Endothelial cell of umbilical vein (primary cell): Measurements from ENCODE around the gene INPP1. TPM values are rescaled to one million over a fixed set of nuclear protein-coding genes. Genes with fewer than 3 reads are reported as not detected.
A peak's percentile ranks its signal among the peaks of the same experiment; 100 is the strongest.

Source experiments
- BruUV-seq: library from RNA; stranded (reverse); fragments of 400-500 nt; replicated peaks from 2 replicates; lab custom pipeline; 2021; lab: Mats Ljungman, UMichigan
- CTCF ChIA-PET: fragments of 300-600, 350-600 bp; sonication (Branson Sonifier 250); formaldehyde crosslinking; loops from one replicate; lab custom pipeline; 2021; ENCODE audit warnings: antibody characterized with exemption, inconsistent platforms; lab: Charles Lee
- POLR2A ChIA-PET: fragments of 300-600, 350-600 bp; sonication (Branson Sonifier 250); formaldehyde crosslinking; loops from one replicate; lab custom pipeline; 2021; ENCODE audit warnings: antibody characterized with exemption, inconsistent platforms; lab: Charles Lee
- DNase-seq: peaks from one replicate; pipeline ENCODE4 v3.0.0-alpha.2; 2011; ENCODE audit warnings: low read depth, low spot score
- FAIRE-seq: peaks from 2 replicates; lab custom pipeline; 2011; peaks lifted over from hg19 to GRCh38; lab: Jason Lieb, UNC
- H2AFZ ChIP-seq: 2 replicates; pipeline ENCODE4 v1.6.0; 2012; ENCODE audit warnings: low read depth, low read length, control low read depth, inconsistent platforms
- H3K27ac ChIP-seq: 2 replicates; pipeline ENCODE4 v1.5.1; 2011; ENCODE audit warnings: low read depth, mild to moderate bottlenecking, control low read depth, low read length, moderate library complexity; ENCODE audit not compliant: insufficient read depth
- H3K27me3 ChIP-seq, 2 experiments: 2 replicates each; pipeline versions ENCODE4 v1.6.0 to v1.6.1; 2011; ENCODE audit warnings: low read length in 2 of 2, mixed read lengths in 1 of 2; ENCODE audit not compliant: control insufficient read depth in 2 of 2, insufficient read depth in 2 of 2
- H3K36me3 ChIP-seq, 2 experiments: 2 replicates in 1 of 2; 3 replicates in 1 of 2; pipeline ENCODE4 v1.5.1; 2011; ENCODE audit warnings: low read length in 2 of 2, mild to moderate bottlenecking in 1 of 2, moderate library complexity in 1 of 2; ENCODE audit not compliant: control insufficient read depth in 2 of 2, insufficient read depth in 2 of 2; ENCODE audit errors: extremely low read depth in 1 of 2
- H3K4me1 ChIP-seq: 3 replicates; pipeline ENCODE4 v1.5.1; 2011; ENCODE audit warnings: mild to moderate bottlenecking, low read length; ENCODE audit not compliant: control insufficient read depth, insufficient read depth; ENCODE audit errors: extremely low read depth
- H3K4me2 ChIP-seq: 2 replicates; pipeline ENCODE4 v1.6.1; 2011; ENCODE audit warnings: low read length, control low read depth, mixed read lengths; ENCODE audit not compliant: insufficient read depth
- H3K4me3 ChIP-seq, 3 experiments: fragments of 200-600 bp in 1 of 3; sonication (generic), shearing (Covaris generic) in 1 of 3; replicated peaks in 1 of 3; 2 replicates each; pipeline ENCODE4 v1.5.1; 2011 to 2016; ENCODE audit warnings: control low read depth in 3 of 3, low read length in 3 of 3, mild to moderate bottlenecking in 2 of 3, inconsistent platforms in 1 of 3, low read depth in 1 of 3, moderate library complexity in 1 of 3; ENCODE audit not compliant: insufficient read depth in 1 of 3
- H3K79me2 ChIP-seq: 2 replicates; pipeline ENCODE4 v1.6.0; 2012; ENCODE audit warnings: low read length, inconsistent platforms; ENCODE audit not compliant: control insufficient read depth, insufficient read depth
- H3K9ac ChIP-seq: replicated peaks from 2 replicates; pipeline ENCODE3; 2011; ENCODE audit warnings: low read length, control low read depth; ENCODE audit not compliant: insufficient read depth; ENCODE audit errors: extremely low read depth
- H3K9me1 ChIP-seq: replicated peaks from 3 replicates; pipeline ENCODE4 v1.6.0; 2011; ENCODE audit warnings: mild to moderate bottlenecking, low read length; ENCODE audit not compliant: control insufficient read depth, insufficient read depth; ENCODE audit errors: extremely low read depth
- H3K9me3 ChIP-seq: replicated peaks from 2 replicates; pipeline ENCODE4 v1.5.1; 2012; ENCODE audit warnings: low read length, inconsistent platforms; ENCODE audit not compliant: control insufficient read depth, insufficient read depth
- H4K20me1 ChIP-seq: replicated peaks from 2 replicates; pipeline ENCODE3; 2011; ENCODE audit warnings: mild to moderate bottlenecking, low read length; ENCODE audit not compliant: control insufficient read depth, insufficient read depth; ENCODE audit errors: extremely low read depth
- EZH2 ChIP-seq: IDR thresholded peaks from 2 replicates; pipeline ENCODE4 v1.6.1; 2012; ENCODE audit warnings: borderline replicate concordance, low read depth, mild to moderate bottlenecking, moderate library complexity, low read length, inconsistent platforms; ENCODE audit not compliant: severe bottlenecking
- POLR2A ChIP-seq: IDR thresholded peaks from 2 replicates; pipeline ENCODE4 v1.6.1; 2012; ENCODE audit warnings: low read depth, mild to moderate bottlenecking, control low read depth, low read length
- dilution Hi-C: fragments of 300-500 bp; cut with MboI; formaldehyde crosslinking; loops from one replicate; pipeline ENCODE4 v1.15.0; 2019; ENCODE audit warnings: low sequenced_read_pairs; ENCODE audit not compliant: extremely low pct_ligation_motif_present
- intact Hi-C: fragments of 100-400 bp; cut with micrococcal nuclease; formaldehyde crosslinking; loops from one replicate; pipeline ENCODE4 v1.10.0; 2022
- polyA plus RNA-seq, 4 experiments: library from polyadenylated mRNA; depleted of rRNA in 3 of 4; stranded (reverse) in 3 of 4; unstranded in 1 of 4; fragments of >200 nt; gene quantifications; 2 replicates each; pipeline versions ENCODE4 v1.2.1 to v1.2.3, GENCODE V29; 2011 to 2012; ENCODE audit warnings: missing spikeins in 1 of 4
- total RNA-seq: library from RNA; stranded (reverse); gene quantifications from 2 replicates; pipeline ENCODE4 v1.2.3, GENCODE V29; 2021

INPP1 gene
- total and polyA plus RNA-seq, 2 donors (not counting 3 experiments of a cell fraction or from before 2014, with no cell fraction given) = 10.6 to 36.8 TPM

DNA sequence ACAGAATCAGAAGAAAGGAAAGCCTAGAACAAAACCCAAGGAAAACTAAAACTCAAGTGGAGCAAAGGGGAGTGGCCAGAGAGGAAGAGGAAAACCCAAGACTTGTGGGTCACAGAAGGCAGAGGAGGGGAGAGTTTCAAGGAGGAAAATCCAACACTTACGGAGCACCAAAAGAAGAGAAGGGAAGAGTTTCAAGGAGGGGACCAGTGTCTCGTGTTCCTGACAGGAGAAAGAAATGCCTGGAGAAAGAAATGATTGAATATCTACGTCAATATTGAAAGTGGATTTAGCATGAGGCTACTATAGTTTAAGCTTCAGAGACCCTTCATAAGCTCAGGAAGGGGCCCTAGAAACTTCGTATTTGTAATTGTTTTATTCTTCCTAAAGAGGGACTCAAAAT is 63.4 kb downstream of the INPP1 start:
- Histone ChIP-seq H3K4me1 (peaks cover 6% of the 10 kb centered on the region), H3K4me3 (no peak overlapping the region), H2AFZ (no peak overlapping the region), H3K9me3 (no peaks in the 10 kb centered on the region), H4K20me1 (no peaks in the 10 kb centered on the region), H3K27ac (no peak overlapping the region), H3K36me3 (no peaks in the 10 kb centered on the region), H3K79me2 (no peaks in the 10 kb centered on the region), H3K27me3 (peaks cover 17 to 25% of the 10 kb centered on the region in 2 experiments), H3K9ac (no peak overlapping the region), H3K4me2 (no peak overlapping the region), H3K9me1 (no peaks in the 10 kb centered on the region)
- ChIA-PET POLR2A (no interaction called here), CTCF (interaction anchor here (1.0 kb wide), 1 partner anchor 15 kb away, joined by 3 read pairs; no protein-coding TSS in a partner anchor)
- BruUV-seq = no TSS peak
- intact Hi-C loops (no loop called here), dilution Hi-C loops (no loop called here)
- DNase-seq = no peak
- TF ChIP-seq EZH2 = no peak
- no peak for FAIRE-seq

DNA sequence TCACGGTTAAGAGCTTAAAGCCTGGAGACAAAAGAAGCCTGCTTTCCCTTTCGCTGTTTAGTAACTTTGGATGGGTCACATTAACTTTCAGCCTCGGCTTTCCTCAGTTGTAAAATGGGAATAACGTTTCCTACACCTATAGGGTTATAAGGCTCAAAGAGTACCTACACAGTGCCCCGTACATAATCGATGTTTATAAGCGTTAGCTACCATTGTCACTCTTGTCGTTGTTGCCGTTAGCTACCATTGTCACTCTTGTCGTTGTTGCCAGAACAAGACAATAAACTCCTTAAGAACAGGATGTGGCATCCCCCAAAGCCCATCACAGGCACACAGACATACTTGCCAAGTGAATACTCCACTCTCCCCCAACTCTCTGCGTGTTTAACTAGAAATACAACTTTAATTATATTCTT is 63.9 kb downstream of the INPP1 start:
- CTCF ChIA-PET = interaction anchor here (1.0 kb wide), 1 partner anchor 16 kb away, joined by 3 read pairs; no protein-coding TSS in a partner anchor
- intact Hi-C loops = no loop called here
- dilution Hi-C loops = no loop called here
- H3K36me3 ChIP-seq = no peaks in the 10 kb centered on the region
- TF ChIP-seq EZH2 (peak; percentile 16), POLR2A (no peak)
- no peak overlapping the region for H3K4me2 ChIP-seq
- FAIRE-seq (no peak), DNase-seq (no peak)
- no peak overlapping the region for H3K4me3 ChIP-seq
- peaks cover 17 to 25% of the 10 kb centered on the region in 2 experiments for H3K27me3 ChIP-seq
- peaks cover 6% of the 10 kb centered on the region for H3K4me1 ChIP-seq
- H2AFZ ChIP-seq = no peak overlapping the region
- no peaks in the 10 kb centered on the region for H3K79me2 ChIP-seq
- no peak overlapping the region for H3K27ac ChIP-seq
- no peaks in the 10 kb centered on the region for H4K20me1 ChIP-seq
- no peaks in the 10 kb centered on the region for H3K9me3 ChIP-seq
- no TSS peak for BruUV-seq
- H3K9me1 ChIP-seq = no peaks in the 10 kb centered on the region
- no peak overlapping the region for H3K9ac ChIP-seq
- POLR2A ChIA-PET = no interaction called here
